AG10803 (cell line): ENCODE data around the gene GNAQ.
"Not testable (repeated sequence)": the region's sequence is repeated elsewhere in the genome, so short reads cannot be mapped to it uniquely, and the experiment has no call there.

Experiments
- DNase-seq: peaks from one replicate; pipeline ENCODE4 v3.0.0; 2010; ENCODE audit warnings: low read depth
- H3K4me3 ChIP-seq: 2 replicates; pipeline ENCODE4 v1.5.1; 2011; ENCODE audit warnings: mild to moderate bottlenecking, low read length, control low read depth
- CTCF ChIP-seq: conservative IDR thresholded peaks from 2 replicates; pipeline ENCODE4 v1.5.1; 2011; ENCODE audit warnings: mild to moderate bottlenecking, low read length, control low read depth, inconsistent platforms

GNAQ gene

GRCh38 chr9:77771171-77771570 lies 260.4 kb downstream of the GNAQ start:
- TF ChIP-seq CTCF = no peak
- no peak overlapping the region for H3K4me3 ChIP-seq
- no peak for DNase-seq

- H3K4me3 ChIP-seq = no peak overlapping the region
- no peak for DNase-seq
- TF ChIP-seq CTCF = no peak
Observed at GRCh38 chr9:77770340-77770739, 261.3 kb downstream of the GNAQ start.

- no peak overlapping the region for H3K4me3 ChIP-seq
- no peak for DNase-seq
- TF ChIP-seq CTCF = no peak
Observed at GRCh38 chr9:77769246-77769645, 262.4 kb downstream of the GNAQ start.

GRCh38 chr9:77766587-77766986 lies 265.0 kb downstream of the GNAQ start:
- TF ChIP-seq CTCF = no peak
- no peak overlapping the region for H3K4me3 ChIP-seq
- DNase-seq = no peak

- no peak for TF ChIP-seq CTCF
- no peak for DNase-seq
Observed at GRCh38 chr9:77765781-77766259, 265.8 kb downstream of the GNAQ start.

GRCh38 chr9:77764894-77765780 lies 266.5 kb downstream of the GNAQ start:
- DNase-seq = peak; percentile 77
- H3K4me3 ChIP-seq = no peak overlapping the region
- TF ChIP-seq CTCF = peak; percentile 79

More at GRCh38 chr9:77765781-77766259, 265.8 kb downstream of the GNAQ start:
- no peak overlapping the region for H3K4me3 ChIP-seq

GRCh38 chr9:77763566-77763965 lies 268.0 kb downstream of the GNAQ start:
- TF ChIP-seq CTCF = no peak
- no peak overlapping the region for H3K4me3 ChIP-seq
- DNase-seq = no peak

GRCh38 chr9:77760919-77761318 lies 270.7 kb downstream of the GNAQ start:
- not testable (repeated sequence) for H3K4me3 ChIP-seq, DNase-seq
